ENCODE data around the gene RNF207.

Gene RNF207

DNA sequence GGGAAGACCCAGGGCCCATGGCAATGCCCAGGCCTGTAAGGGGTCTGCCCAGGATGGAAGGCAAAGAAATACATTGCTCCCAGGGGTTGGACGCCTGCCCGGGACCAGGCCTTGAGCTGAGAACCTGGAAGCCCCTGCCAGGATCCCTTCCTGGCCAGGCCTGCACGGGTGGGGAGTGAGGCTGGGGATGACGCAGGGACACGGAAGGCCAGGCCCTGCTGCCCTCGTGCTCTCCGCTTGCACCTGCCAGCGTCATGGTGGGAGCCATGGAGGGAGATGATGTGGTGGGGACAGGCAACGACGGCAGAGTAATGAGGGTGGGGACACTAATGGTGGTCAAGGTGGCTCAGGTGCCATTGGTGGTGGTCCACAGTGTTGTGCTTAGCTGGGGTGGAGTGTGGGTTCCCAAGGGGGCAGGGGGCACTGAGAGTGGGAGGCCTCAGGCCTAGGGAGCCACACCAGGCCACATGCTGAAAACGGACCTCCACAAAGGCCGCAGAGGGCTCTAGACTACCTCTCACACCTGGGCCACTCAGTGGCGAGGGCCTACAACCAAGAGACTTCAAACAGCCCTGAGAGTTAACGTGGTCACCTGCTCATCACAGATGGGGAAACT lies 42.4 kb downstream of the RNF207 start:
- no peaks in the 10 kb centered on the region for H3K36me3 ChIP-seq (ENCODE audit: control insufficient read depth in 5 of 5, insufficient read depth in 5 of 5, low read length in 5 of 5)
- peaks cover 0 to 35% (median 12%) of the 10 kb centered on the region in 5 donors for H3K4me1 ChIP-seq (ENCODE audit: control insufficient read depth in 5 of 5, insufficient read depth in 5 of 5, low read length in 5 of 5)
- H3K4me3 ChIP-seq (ENCODE audit: low read depth in 1 of 5, low read length in 5 of 5), result no peak overlapping the region
- no peak overlapping the region for H3K9ac ChIP-seq (ENCODE audit: low read length in 5 of 5)
- no peak overlapping the region for H3K27ac ChIP-seq (ENCODE audit: low read depth, low read length)
- no peaks in the 10 kb centered on the region for H3K9me3 ChIP-seq (ENCODE audit: control insufficient read depth in 5 of 5, low read length in 5 of 5)
- H3K27me3 ChIP-seq (ENCODE audit: control insufficient read depth in 5 of 5, insufficient read depth in 4 of 5, low read length in 5 of 5), result peaks cover 22 to 51% (median 44%) of the 10 kb centered on the region in 5 donors

DNA sequence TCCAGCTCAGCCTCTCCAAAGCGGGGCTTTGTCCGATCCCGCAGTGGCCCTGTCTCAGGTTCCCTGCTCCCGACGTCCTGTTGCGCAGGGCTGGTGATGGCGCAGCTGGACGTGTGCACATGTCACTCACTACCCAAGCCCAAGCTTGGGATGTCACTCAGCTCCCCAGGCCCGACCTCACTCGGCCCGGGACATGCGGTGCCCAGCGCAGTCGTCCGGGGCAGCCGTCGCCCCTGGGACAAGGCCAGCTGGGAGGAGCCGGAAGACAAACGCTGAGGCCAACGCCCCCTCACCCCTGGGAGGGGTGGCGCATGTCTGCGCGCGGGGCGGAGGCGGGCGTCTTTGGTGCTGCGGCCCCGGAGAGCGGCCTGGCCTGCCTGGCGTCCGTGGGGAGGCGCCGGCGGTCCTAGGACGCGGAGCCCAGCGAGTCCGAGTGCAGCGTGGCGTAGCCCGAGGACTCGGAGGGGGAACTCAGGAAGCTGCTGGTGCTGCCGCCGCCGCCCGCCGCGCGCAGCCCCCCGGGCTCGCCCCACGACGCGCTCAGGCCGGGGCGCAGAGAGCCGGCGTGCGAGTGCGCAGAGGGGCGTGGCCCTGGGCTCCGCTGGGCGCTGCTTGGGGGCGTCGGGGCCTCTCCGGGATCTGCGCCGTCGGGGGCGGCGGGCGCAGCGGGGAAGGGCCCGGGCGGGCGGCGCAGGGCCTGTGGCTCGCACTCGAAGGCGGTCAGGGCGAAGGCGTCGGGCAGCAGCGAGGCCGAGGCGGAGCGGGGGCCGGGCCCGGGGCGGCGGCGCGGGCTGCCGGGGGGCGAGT lies 43.2 kb downstream of the RNF207 start:
- Histone ChIP-seq H3K27ac (ENCODE audit: low read depth, low read length) (no peak overlapping the region), H3K9ac (ENCODE audit: low read length in 5 of 5) (no peak overlapping the region), H3K36me3 (ENCODE audit: control insufficient read depth in 5 of 5, insufficient read depth in 5 of 5, low read length in 5 of 5) (peaks cover 0 to 8% (median 4%) of the 10 kb centered on the region in 5 donors), H3K4me3 (ENCODE audit: low read depth in 1 of 5, low read length in 5 of 5) (peak overlapping the region in 2 of 5 donors; percentile 26 to 43), H3K4me1 (ENCODE audit: control insufficient read depth in 5 of 5, insufficient read depth in 5 of 5, low read length in 5 of 5) (peaks cover 0 to 35% (median 12%) of the 10 kb centered on the region in 5 donors), H3K9me3 (ENCODE audit: control insufficient read depth in 5 of 5, low read length in 5 of 5) (no peaks in the 10 kb centered on the region), H3K27me3 (ENCODE audit: control insufficient read depth in 5 of 5, insufficient read depth in 4 of 5, low read length in 5 of 5) (peaks cover 15 to 44% (median 37%) of the 10 kb centered on the region in 5 donors)

DNA sequence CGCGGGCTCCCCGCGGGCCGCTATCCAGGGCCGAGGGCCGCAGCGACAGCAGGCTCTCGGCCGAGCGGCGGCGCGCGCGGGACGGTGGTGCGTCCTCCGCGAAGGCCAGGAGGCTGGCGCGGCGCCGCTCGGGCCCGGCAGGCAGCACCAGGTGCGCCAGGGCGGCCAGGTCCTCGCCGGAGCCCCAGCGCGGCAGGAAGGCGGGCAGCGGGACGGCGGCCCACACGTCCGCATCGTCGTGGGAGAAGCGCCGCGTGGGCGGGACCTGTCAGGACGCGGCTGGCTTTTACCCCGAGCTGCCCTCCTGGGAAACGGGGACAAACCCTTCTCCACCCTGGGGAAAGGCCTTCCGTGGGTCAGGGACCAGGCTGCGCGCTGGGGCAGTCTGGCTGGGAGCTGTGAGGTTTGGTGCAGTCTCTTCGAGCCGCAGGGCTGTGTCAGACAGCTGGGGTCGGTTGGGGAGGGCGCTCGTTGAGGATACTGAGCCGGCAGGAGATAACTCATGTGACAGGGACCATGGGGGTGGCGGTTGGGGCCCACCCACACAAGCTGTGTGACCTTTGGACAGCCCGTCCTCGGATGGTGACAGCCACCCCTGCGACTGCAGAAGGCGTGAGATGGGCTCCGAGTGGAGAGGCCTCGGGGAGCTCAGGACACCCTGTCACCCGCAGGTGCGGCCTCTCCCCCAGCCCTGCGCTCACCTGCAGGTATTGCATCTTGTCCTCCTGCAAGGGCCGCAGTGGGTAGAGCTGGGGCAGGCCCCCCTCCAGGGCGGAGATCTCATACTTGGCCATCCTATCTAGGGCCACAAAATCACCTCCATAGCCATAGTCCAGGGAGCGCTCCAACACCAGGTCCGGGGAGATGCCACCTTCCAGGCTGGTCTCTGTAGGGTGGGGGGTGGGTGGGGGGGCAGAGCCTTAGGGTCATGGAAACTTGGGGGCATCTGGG lies 44.1 kb downstream of the RNF207 start:
- H3K9ac ChIP-seq (ENCODE audit: low read length in 5 of 5), result no peak overlapping the region
- no peaks in the 10 kb centered on the region for H3K9me3 ChIP-seq (ENCODE audit: control insufficient read depth in 5 of 5, low read length in 5 of 5)
- peaks cover 0 to 15% (median 8%) of the 10 kb centered on the region in 5 donors for H3K36me3 ChIP-seq (ENCODE audit: control insufficient read depth in 5 of 5, insufficient read depth in 5 of 5, low read length in 5 of 5)
- no peak overlapping the region for H3K27ac ChIP-seq (ENCODE audit: low read depth, low read length)
- H3K27me3 ChIP-seq (ENCODE audit: control insufficient read depth in 5 of 5, insufficient read depth in 4 of 5, low read length in 5 of 5), result peaks cover 14 to 40% (median 36%) of the 10 kb centered on the region in 5 donors
- H3K4me3 ChIP-seq (ENCODE audit: low read depth in 1 of 5, low read length in 5 of 5), result no peak overlapping the region
- H3K4me1 ChIP-seq (ENCODE audit: control insufficient read depth in 5 of 5, insufficient read depth in 5 of 5, low read length in 5 of 5), result peaks cover 0 to 31% (median 12%) of the 10 kb centered on the region in 5 donors

DNA sequence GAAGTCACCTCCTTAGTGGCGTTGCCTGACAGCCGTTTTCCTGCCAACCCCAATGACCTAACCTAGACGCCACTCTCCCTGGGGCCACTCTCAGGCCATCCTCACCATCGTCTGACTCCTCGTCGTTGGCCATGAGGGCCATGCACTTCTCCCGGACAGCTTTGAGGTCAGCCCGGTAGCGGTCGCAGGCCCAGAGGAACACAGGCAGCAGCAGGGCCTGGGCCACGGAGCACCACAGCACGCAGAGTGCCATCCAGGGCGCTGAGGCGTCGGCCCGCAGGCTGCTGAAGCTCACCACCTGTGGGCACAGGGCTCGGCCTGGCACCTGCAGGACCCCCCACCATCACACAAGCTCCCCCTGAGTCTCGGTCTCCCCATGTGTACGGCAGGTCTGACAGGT lies 45.3 kb downstream of the RNF207 start:
- H3K27me3 ChIP-seq (ENCODE audit: control insufficient read depth in 5 of 5, insufficient read depth in 4 of 5, low read length in 5 of 5), result peaks cover 12 to 36% (median 27%) of the 10 kb centered on the region in 5 donors
- H3K36me3 ChIP-seq (ENCODE audit: control insufficient read depth in 5 of 5, insufficient read depth in 5 of 5, low read length in 5 of 5), result peaks cover 0 to 15% (median 8%) of the 10 kb centered on the region in 5 donors
- no peaks in the 10 kb centered on the region for H3K9me3 ChIP-seq (ENCODE audit: control insufficient read depth in 5 of 5, low read length in 5 of 5)
- no peak overlapping the region for H3K4me3 ChIP-seq (ENCODE audit: low read depth in 1 of 5, low read length in 5 of 5)
- H3K4me1 ChIP-seq (ENCODE audit: control insufficient read depth in 5 of 5, insufficient read depth in 5 of 5, low read length in 5 of 5), result peaks cover 0 to 22% (median 6%) of the 10 kb centered on the region in 5 donors
- no peak overlapping the region for H3K9ac ChIP-seq (ENCODE audit: low read length in 5 of 5)
- H3K27ac ChIP-seq (ENCODE audit: low read depth, low read length), result no peak overlapping the region

GRCh38 chr1:6251681-6252373 lies 45.9 kb downstream of the RNF207 start:
- Histone ChIP-seq H3K27me3 (ENCODE audit: control insufficient read depth in 5 of 5, insufficient read depth in 4 of 5, low read length in 5 of 5) (peaks cover 8 to 33% (median 22%) of the 10 kb centered on the region in 5 donors), H3K36me3 (ENCODE audit: control insufficient read depth in 5 of 5, insufficient read depth in 5 of 5, low read length in 5 of 5) (peaks cover 0 to 15% (median 8%) of the 10 kb centered on the region in 5 donors), H3K9ac (ENCODE audit: low read length in 5 of 5) (no peak overlapping the region), H3K9me3 (ENCODE audit: control insufficient read depth in 5 of 5, low read length in 5 of 5) (no peaks in the 10 kb centered on the region), H3K27ac (ENCODE audit: low read depth, low read length) (no peak overlapping the region), H3K4me3 (ENCODE audit: low read depth in 1 of 5, low read length in 5 of 5) (no peak overlapping the region), H3K4me1 (ENCODE audit: control insufficient read depth in 5 of 5, insufficient read depth in 5 of 5, low read length in 5 of 5) (peaks cover 0 to 17% (median 12%) of the 10 kb centered on the region in 5 donors)

- Histone ChIP-seq H3K9me3 (ENCODE audit: control insufficient read depth in 5 of 5, low read length in 5 of 5) (no peaks in the 10 kb centered on the region), H3K27ac (ENCODE audit: low read depth, low read length) (no peak overlapping the region), H3K4me3 (ENCODE audit: low read depth in 1 of 5, low read length in 5 of 5) (no peak overlapping the region), H3K4me1 (ENCODE audit: control insufficient read depth in 5 of 5, insufficient read depth in 5 of 5, low read length in 5 of 5) (peaks cover 0 to 20% (median 17%) of the 10 kb centered on the region in 5 donors), H3K9ac (ENCODE audit: low read length in 5 of 5) (no peak overlapping the region), H3K27me3 (ENCODE audit: control insufficient read depth in 5 of 5, insufficient read depth in 4 of 5, low read length in 5 of 5) (peaks cover 8 to 33% (median 22%) of the 10 kb centered on the region in 5 donors), H3K36me3 (ENCODE audit: control insufficient read depth in 5 of 5, insufficient read depth in 5 of 5, low read length in 5 of 5) (peaks cover 0 to 15% (median 8%) of the 10 kb centered on the region in 5 donors)
Measured at GRCh38 chr1:6252374-6252710, 46.4 kb downstream of the RNF207 start.

GRCh38 chr1:6253380-6253779 lies 47.5 kb downstream of the RNF207 start:
- H3K36me3 ChIP-seq (ENCODE audit: control insufficient read depth in 5 of 5, insufficient read depth in 5 of 5, low read length in 5 of 5), result peaks cover 0 to 15% (median 8%) of the 10 kb centered on the region in 5 donors
- H3K4me3 ChIP-seq (ENCODE audit: low read depth in 1 of 5, low read length in 5 of 5), result no peak overlapping the region
- peaks cover 0 to 26% (median 22%) of the 10 kb centered on the region in 5 donors for H3K4me1 ChIP-seq (ENCODE audit: control insufficient read depth in 5 of 5, insufficient read depth in 5 of 5, low read length in 5 of 5)
- peaks cover 3 to 25% (median 19%) of the 10 kb centered on the region in 5 donors for H3K27me3 ChIP-seq (ENCODE audit: control insufficient read depth in 5 of 5, insufficient read depth in 4 of 5, low read length in 5 of 5)
- H3K27ac ChIP-seq (ENCODE audit: low read depth, low read length), result no peak overlapping the region
- H3K9ac ChIP-seq (ENCODE audit: low read length in 5 of 5), result no peak overlapping the region
- no peaks in the 10 kb centered on the region for H3K9me3 ChIP-seq (ENCODE audit: control insufficient read depth in 5 of 5, low read length in 5 of 5)

- Histone ChIP-seq H3K9me3 (ENCODE audit: control insufficient read depth in 5 of 5, low read length in 5 of 5) (no peaks in the 10 kb centered on the region), H3K36me3 (ENCODE audit: control insufficient read depth in 5 of 5, insufficient read depth in 5 of 5, low read length in 5 of 5) (peaks cover 0 to 15% (median 8%) of the 10 kb centered on the region in 5 donors), H3K27me3 (ENCODE audit: control insufficient read depth in 5 of 5, insufficient read depth in 4 of 5, low read length in 5 of 5) (peaks cover 3 to 20% (median 12%) of the 10 kb centered on the region in 5 donors), H3K27ac (ENCODE audit: low read depth, low read length) (no peak overlapping the region), H3K4me1 (ENCODE audit: control insufficient read depth in 5 of 5, insufficient read depth in 5 of 5, low read length in 5 of 5) (peaks cover 0 to 26% (median 22%) of the 10 kb centered on the region in 5 donors), H3K4me3 (ENCODE audit: low read depth in 1 of 5, low read length in 5 of 5) (no peak overlapping the region), H3K9ac (ENCODE audit: low read length in 5 of 5) (no peak overlapping the region)
Measured at GRCh38 chr1:6254691-6255090, 48.8 kb downstream of the RNF207 start.

GRCh38 chr1:6256645-6257044 lies 50.7 kb downstream of the RNF207 start:
- Histone ChIP-seq H3K4me3 (ENCODE audit: low read depth in 1 of 5, low read length in 5 of 5) (no peak overlapping the region), H3K36me3 (ENCODE audit: control insufficient read depth in 5 of 5, insufficient read depth in 5 of 5, low read length in 5 of 5) (peaks cover 0 to 15% (median 8%) of the 10 kb centered on the region in 5 donors), H3K27me3 (ENCODE audit: control insufficient read depth in 5 of 5, insufficient read depth in 4 of 5, low read length in 5 of 5) (peaks cover 0 to 5% (median 0%) of the 10 kb centered on the region in 5 donors), H3K4me1 (ENCODE audit: control insufficient read depth in 5 of 5, insufficient read depth in 5 of 5, low read length in 5 of 5) (peaks cover 0 to 35% (median 30%) of the 10 kb centered on the region in 5 donors), H3K9me3 (ENCODE audit: control insufficient read depth in 5 of 5, low read length in 5 of 5) (no peaks in the 10 kb centered on the region), H3K9ac (ENCODE audit: low read length in 5 of 5) (no peak overlapping the region), H3K27ac (ENCODE audit: low read depth, low read length) (no peak overlapping the region)
